Measurements from ENCODE around the gene OR10G8. TPM values are rescaled to one million over a fixed set of nuclear protein-coding genes. Genes with fewer than 3 reads are reported as not detected.

Gene OR10G8
- total RNA-seq, 1 experiment from 2014 or later, result not detected

GRCh38 chr11:124050748-124051147, 24.1 kb downstream of the OR10G8 start:
- no peaks in the 10 kb centered on the region for H3K36me3 Mint-ChIP-seq (ENCODE audit: insufficient read depth, unreplicated experiment)
- no peak overlapping the region for H3K4me3 Mint-ChIP-seq (ENCODE audit: unreplicated experiment)
- TF ChIP-seq CTCF (IDR thresholded peaks at IDR 0.05; ENCODE audit: insufficient read depth in 1 of 2, low read depth in 1 of 2, low read length in 1 of 2, severe bottlenecking in 1 of 2, unreplicated experiment in 1 of 2), result no peak
- no peaks in the 10 kb centered on the region for H3K36me3 ChIP-seq (ENCODE audit: control insufficient read depth, insufficient read depth, low read length)
- H3K9me3 ChIP-seq, result no peaks in the 10 kb centered on the region; the same call in 1 of the 2 replicates
- intact Hi-C loops (cut with micrococcal nuclease; ENCODE audit: unreplicated experiment), result no loop called here
- ChIA-PET CTCF (no interaction called here), POLR2A (no interaction called here)
- H3K4me1 ChIP-seq, result no peaks in the 10 kb centered on the region
- H3K9me3 Mint-ChIP-seq (ENCODE audit: unreplicated experiment), result no peaks in the 10 kb centered on the region
- H3K27me3 Mint-ChIP-seq (ENCODE audit: insufficient read depth, unreplicated experiment), result peaks cover 23% of the 10 kb centered on the region
- H3K27me3 ChIP-seq (replicated peaks; ENCODE audit: control insufficient read depth, insufficient read depth, low read length), result no peaks in the 10 kb centered on the region
- DNase-seq, result no peak
- BruUV-seq (replicated peaks), result no TSS peak
- no peak overlapping the region for H3K4me3 ChIP-seq (ENCODE audit: low read depth, low read length)
- H3K27ac Mint-ChIP-seq (ENCODE audit: unreplicated experiment), result no peak overlapping the region
- no peaks in the 10 kb centered on the region for H3K4me1 Mint-ChIP-seq (ENCODE audit: low read depth, unreplicated experiment)

- BruUV-seq (replicated peaks), result no TSS peak
These were observed 26.4 kb downstream of the OR10G8 start for GRCh38 chr11:124052966-124053365.

GRCh38 chr11:124068601-124069110, 42.1 kb downstream of the OR10G8 start:
- intact Hi-C loops (cut with micrococcal nuclease; ENCODE audit: unreplicated experiment), result no loop called here

More at GRCh38 chr11:124052966-124053365, 26.4 kb downstream of the OR10G8 start:
- CTCF ChIA-PET, result no interaction called here
- no peaks in the 10 kb centered on the region for H3K36me3 Mint-ChIP-seq (ENCODE audit: insufficient read depth, unreplicated experiment)
- TF ChIP-seq CTCF (IDR thresholded peaks at IDR 0.05; ENCODE audit: insufficient read depth in 1 of 2, low read depth in 1 of 2, low read length in 1 of 2, severe bottlenecking in 1 of 2, unreplicated experiment in 1 of 2), result no peak
- intact Hi-C loops (cut with micrococcal nuclease; ENCODE audit: unreplicated experiment), result no loop called here
- no peaks in the 10 kb centered on the region for H3K4me1 Mint-ChIP-seq (ENCODE audit: low read depth, unreplicated experiment)
- H3K9me3 Mint-ChIP-seq (ENCODE audit: unreplicated experiment), result no peaks in the 10 kb centered on the region
- Histone ChIP-seq H3K4me1 (no peaks in the 10 kb centered on the region), H3K27me3 (replicated peaks; ENCODE audit: control insufficient read depth, insufficient read depth, low read length) (no peaks in the 10 kb centered on the region), H3K4me3 (ENCODE audit: low read depth, low read length) (no peak overlapping the region), H3K9me3 (no peaks in the 10 kb centered on the region; the same call in 1 of the 2 replicates), H3K36me3 (ENCODE audit: control insufficient read depth, insufficient read depth, low read length) (no peaks in the 10 kb centered on the region)
- POLR2A ChIA-PET, result no interaction called here
- H3K27ac Mint-ChIP-seq (ENCODE audit: unreplicated experiment), result no peak overlapping the region
- DNase-seq, result no peak
- no peak overlapping the region for H3K4me3 Mint-ChIP-seq (ENCODE audit: unreplicated experiment)
- H3K27me3 Mint-ChIP-seq (ENCODE audit: insufficient read depth, unreplicated experiment), result peaks cover 19% of the 10 kb centered on the region

More at GRCh38 chr11:124068601-124069110, 42.1 kb downstream of the OR10G8 start:
- Mint-ChIP-seq H3K9me3 (ENCODE audit: unreplicated experiment) (no peaks in the 10 kb centered on the region), H3K4me1 (ENCODE audit: low read depth, unreplicated experiment) (no peaks in the 10 kb centered on the region), H3K36me3 (ENCODE audit: insufficient read depth, unreplicated experiment) (no peaks in the 10 kb centered on the region), H3K4me3 (ENCODE audit: unreplicated experiment) (no peak overlapping the region), H3K27me3 (ENCODE audit: insufficient read depth, unreplicated experiment) (peaks cover 29% of the 10 kb centered on the region), H3K27ac (ENCODE audit: unreplicated experiment) (no peak overlapping the region)
- no peak for TF ChIP-seq CTCF (IDR thresholded peaks at IDR 0.05; ENCODE audit: insufficient read depth in 1 of 2, low read depth in 1 of 2, low read length in 1 of 2, severe bottlenecking in 1 of 2, unreplicated experiment in 1 of 2)
- H3K4me3 ChIP-seq (ENCODE audit: low read depth, low read length), result no peak overlapping the region
- no peaks in the 10 kb centered on the region for H3K4me1 ChIP-seq
- DNase-seq, result no peak
- CTCF ChIA-PET, result interaction anchor here (0.7 to 1.8 kb wide), 3 partner anchors 55 to 270 kb away, joined by 3 to 8 read pairs (median 3); no protein-coding TSS in a partner anchor
- POLR2A ChIA-PET, result no interaction called here
- H3K9me3 ChIP-seq, result no peaks in the 10 kb centered on the region
- peaks cover 2% of the 10 kb centered on the region for H3K27me3 ChIP-seq (replicated peaks; ENCODE audit: control insufficient read depth, insufficient read depth, low read length)
- BruUV-seq (replicated peaks), result no TSS peak
- H3K36me3 ChIP-seq (ENCODE audit: control insufficient read depth, insufficient read depth, low read length), result no peaks in the 10 kb centered on the region

Data from Caco-2 (cell line).